Measurements from ENCODE around the gene IRGC.

DNA sequence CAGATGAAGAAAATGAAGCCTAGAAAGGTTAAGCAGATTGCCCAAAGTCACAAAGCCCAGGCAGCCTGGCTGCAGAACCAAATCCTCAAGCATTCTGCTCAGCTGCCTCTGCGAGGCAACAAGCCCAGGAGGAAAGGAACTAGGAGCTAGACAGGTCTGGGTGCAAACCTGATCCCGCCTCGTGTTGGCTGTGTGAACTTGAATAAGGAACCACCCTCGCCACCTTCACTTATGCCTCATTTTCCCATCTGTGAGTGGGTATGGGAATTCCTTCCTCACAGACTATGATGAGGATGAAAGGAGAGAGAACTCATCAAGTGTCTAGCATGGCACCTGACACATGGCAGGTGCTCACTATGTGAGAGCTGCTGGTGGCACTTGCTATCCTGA lies 32.3 kb downstream of the IRGC start:
- TF ChIP-seq CTCF (IDR thresholded peaks at IDR 0.05 in 4 of 5, conservative IDR thresholded peaks at IDR 0.05 in 1 of 5) = no peak
- TF ChIP-seq POLR2A (IDR thresholded peaks at IDR 0.05) = no peak
